GM18867 (cell line): ENCODE data around the gene EXOC6B.

ENCODE experiments used
- ATAC-seq: cut with Tn5 transposase; IDR thresholded peaks from one replicate; pipeline ENCODE4 v1.9.1; 2021; ENCODE audit warnings: mild to moderate bottlenecking, moderate library complexity; ENCODE audit not compliant: unreplicated experiment

EXOC6B gene

DNA sequence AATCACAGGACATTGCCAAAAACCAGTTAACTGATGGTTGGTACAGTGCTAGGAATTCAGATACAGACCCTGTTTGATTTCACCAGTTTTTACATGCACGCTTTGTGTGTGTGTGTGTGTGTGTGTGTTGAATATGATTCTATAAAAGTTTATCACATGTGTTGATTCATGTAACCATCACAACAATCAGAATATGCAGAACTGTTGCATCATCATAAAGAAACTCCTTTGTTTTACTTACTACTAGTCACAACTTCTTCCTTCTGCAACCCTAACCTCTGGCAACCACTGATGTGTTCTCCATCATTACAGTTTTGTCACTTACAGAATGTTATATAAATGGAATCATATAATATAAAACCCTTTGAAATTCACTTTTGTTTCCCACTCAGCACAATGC, 533.4 kb downstream of the EXOC6B start:
- ATAC-seq, result no peak

DNA sequence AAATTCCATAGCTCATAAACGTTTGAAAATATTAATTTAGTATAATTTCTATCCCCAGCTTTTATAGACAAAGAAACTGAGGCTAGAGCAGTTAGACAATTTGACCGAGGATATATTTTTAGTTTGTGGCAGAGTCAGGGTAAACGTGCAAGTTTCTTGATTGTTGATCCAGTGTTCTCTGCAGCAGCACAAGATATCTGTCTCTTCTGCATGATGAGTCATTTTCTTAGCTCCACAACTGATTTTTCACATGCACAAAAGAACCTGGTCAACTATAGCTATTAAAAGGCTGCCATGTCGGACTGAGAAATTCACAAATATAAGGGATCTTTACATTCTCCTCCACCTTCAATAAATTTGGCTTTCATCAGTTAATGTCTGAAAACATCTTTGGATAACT, 534.8 kb downstream of the EXOC6B start:
- no peak for ATAC-seq

DNA sequence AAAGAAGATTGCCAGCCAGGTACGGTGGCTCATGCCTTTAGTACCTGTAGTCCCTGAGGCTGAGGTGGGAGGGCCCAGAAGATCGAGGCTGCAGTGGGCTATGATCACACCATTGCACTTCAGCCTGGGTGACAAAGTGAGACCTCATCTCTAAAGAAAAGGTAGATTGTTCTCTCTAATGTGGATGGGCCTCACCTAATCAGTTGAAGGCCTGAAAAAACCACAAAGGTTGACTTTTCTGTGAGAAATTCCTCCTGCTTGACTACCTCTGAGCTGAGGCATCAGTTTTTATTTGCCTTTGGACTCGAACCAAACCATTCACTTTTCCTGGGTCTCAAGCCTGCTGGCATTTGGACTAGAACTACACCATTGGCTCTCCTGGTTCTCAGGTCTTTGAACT, 536.1 kb downstream of the EXOC6B start:
- no peak for ATAC-seq

DNA sequence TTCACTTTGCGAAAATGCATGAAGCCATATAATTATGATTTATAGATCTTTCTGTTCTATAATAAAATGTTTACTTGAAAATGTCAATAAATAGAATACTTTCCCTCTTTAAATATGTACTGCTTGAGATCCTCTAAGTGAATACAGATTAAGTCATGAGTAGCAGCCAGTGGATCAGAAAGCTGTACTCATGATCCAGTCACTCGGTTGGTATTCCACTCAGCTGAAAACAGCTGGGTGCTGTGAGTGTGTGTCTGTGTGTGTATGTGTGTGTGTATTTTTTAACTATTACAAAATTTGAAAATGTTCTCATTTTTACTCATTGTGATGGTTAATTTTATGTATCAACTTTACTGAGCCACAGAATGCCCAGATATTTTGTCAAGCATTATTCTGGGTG, 536.5 kb downstream of the EXOC6B start:
- no peak for ATAC-seq

DNA sequence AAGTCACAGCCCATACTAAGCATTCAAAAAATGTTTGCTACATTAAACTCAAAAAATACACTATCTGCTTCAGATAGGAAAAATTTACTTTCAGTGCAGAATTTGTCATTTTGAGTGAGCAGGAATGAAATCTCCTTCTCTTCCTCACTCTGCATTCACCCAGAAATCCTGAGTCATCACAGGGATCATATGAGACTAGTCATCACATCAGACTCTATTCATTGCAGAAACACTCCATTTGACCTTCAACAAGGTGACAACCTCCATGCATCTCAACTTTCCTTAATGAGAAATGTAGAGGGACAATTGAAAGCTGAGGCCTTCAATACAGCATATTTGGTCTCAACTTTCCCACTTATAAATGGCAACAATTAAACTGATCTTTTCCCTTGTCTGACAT, 547.8 kb downstream of the EXOC6B start:
- ATAC-seq, result no peak

DNA sequence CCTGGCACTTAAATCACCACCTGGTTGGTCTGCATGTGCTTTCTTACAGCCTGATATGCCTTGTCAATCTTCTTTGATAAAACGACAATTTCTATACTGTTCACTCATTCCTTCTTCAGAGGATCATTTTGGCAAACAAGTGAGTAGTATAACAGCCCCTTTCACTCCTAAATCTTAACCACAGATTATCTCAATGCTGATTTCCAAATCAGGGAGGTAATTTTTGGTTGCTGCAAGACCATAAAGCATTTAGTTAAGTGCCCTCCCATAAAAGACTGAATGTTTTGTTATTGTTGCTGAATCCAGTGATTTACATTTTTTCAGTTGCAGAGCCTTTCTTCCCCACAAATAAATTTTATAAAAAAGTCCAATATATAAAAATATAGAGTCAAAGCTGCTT, 549.0 kb downstream of the EXOC6B start:
- no peak for ATAC-seq

DNA sequence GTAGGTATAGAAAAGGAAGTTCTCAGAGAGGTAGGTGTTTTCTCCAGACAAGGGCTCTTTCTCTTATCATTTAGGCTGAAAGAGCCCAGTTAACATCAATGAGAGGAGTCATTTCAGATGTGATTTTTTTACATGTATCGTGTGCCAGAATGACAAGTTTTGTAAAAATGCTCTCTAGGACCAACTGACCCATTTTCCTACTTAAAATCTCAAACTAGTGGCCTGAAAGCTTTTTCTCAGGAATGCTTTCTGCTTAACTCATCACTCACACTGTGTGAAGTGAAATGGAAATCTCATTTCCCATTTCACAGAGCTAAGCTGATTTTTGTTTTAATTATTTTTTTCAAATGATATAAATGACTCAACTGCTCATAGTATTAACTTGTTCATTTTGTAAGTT, 549.5 kb downstream of the EXOC6B start:
- ATAC-seq, result no peak

DNA sequence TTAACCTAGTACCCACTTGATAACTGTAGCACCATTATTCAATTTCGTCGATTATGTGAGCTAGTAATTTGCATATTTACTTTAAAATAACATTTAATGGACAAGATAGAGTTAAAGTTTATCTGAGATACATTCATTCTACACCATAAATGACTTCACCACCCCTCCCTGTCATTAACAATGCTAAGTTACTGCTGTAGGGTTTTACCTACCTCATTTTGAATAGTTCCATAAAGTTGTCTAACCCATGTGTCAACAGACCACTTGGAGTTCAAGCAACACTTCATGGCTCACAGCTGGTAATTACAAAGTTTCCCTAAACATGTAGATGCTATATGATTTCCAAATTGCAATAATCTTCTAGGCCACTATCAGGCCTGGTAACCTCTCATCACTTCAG, 550.7 kb downstream of the EXOC6B start:
- ATAC-seq, result no peak

DNA sequence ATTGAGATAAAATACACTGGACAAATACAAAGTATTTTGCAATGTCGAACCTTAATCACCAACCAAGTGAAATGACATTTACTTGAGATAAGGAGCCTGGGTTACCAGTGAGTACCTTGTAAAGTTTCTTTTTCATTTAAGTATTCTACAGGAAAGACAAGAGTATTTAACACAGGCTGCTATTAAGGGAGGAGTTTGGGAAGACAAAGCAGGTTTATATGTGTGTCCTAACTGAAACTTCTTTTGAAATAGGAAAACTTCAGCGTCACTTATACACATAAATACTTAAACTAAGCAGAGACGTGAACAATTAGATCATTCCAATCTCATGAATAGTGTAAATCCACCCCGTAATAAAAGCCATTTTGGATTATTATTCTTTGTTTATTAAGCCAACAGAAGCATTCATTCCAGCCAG, 551.4 kb downstream of the EXOC6B start:
- ATAC-seq, result no peak

DNA sequence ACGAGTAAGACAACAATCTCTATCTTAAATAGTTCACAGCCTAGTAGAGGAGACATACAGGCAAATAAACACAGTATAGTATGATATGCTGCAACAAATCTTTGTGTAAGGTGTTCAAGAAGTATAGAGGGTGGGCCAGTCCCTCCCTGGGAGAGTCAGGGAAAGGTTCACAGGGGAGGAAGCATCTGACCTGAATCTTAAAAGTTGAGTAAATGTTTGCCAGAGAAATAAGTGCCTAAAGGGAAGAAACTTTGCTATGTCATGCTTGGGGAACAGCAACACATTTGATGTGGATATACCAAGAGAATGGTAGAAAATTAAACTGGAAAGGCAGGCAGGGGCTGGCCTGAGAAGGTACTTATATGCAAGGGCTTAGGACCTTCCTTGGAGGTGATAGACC, 552.4 kb downstream of the EXOC6B start:
- no peak for ATAC-seq

DNA sequence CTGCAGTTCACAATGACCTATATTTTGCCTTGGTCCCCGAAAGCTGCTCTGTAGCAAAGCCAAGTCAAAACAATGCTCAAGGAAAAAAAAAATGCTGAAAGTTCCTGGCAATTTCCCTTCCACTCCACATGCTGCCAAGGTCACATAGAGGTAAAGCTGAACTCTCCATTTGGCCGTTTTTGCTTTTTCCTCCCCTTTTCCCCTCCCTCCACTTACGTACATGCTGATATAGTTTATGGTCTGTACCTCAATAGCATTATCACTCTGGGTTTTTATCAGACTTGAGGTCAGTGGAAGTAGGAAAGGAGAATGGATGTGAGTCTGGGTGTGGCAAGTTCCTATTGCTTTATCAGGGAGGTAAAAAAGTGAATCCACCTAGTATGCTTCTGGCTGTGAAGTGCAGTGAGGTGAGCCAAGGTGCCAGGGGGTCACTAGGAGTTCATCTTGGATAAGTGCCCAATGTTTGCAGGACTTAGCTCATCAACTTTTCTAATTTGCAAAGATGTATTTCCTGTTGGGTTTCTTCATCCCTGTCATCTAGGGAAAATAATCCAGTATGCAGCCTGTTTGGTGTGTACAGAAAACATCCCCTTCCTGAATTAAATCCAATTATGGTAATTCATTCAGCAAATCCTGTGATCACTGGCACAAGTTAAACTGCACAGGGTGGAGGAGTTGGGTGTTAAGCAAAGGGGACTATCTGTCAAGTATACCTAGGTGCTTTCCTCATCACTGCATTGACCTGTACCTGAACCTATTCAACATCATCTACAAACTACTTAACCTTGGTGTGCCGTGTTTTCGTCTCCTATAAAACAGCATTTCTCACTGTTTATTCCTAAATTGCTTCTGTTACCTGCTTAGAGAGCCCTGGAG, 553.8 kb downstream of the EXOC6B start:
- no peak for ATAC-seq

DNA sequence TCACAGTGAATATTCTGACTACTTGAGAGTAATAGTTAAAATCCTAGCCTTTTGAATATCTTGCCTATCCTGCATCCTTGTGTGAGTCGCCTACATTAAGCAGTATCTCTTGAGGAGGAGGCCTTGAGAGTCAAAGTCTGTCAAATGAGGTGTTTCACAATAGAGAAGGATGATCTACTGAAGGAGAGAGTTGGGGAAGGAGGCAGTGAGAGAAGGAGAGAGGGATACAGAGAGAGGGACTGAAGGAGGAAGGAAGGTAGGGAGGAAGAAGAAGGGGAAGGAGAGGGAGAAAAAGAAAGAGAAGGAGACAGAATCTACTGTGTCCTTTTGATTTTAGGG, 554.6 kb downstream of the EXOC6B start:
- ATAC-seq, result no peak

DNA sequence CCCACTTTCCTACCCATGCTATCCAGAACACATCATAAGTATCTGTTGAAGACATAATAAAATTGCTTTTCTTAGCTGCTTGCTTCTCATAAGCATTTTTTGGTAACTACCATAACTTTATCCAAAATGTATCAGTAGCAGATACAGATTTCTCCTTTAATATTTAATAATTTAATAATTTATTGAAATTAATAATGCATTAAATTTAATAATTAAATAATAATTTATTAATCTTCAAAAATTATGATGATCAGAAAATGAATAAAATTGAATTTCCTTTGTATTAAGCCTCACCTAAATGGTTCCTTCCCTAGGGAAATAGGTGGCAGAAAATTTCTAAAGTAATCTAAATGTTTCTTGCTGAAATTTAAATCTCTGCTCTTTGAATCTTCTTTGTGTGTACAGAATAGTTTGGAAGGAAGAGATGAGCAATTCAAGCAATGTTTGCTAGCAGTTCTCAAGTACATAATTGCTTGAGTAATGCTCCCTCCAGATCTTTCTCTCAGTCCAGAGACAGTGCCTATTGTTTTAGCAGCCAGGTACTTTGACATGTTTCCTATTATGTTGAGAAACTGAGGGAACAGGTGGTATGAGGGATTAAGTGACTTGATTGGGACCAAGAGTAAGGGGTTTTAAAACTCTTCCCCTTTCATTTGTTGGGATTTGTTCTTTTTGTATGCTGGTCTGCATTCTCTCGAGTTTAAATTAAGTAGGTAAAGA, 555.1 kb downstream of the EXOC6B start:
- ATAC-seq, result no peak

DNA sequence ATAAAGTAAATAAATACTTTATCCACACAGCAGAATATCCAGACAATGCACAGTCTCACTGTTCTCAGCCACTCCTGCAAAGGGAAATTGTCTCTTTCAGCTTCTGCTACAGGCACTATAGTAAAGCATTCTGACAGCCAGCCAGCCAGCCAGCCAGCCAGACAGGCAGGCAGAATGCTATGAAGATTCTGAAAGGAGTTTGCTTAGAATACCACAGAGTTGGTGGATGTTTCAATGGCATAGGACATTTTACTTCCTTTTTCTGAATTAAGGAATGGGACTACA, 562.1 kb downstream of the EXOC6B start:
- ATAC-seq, result no peak

DNA sequence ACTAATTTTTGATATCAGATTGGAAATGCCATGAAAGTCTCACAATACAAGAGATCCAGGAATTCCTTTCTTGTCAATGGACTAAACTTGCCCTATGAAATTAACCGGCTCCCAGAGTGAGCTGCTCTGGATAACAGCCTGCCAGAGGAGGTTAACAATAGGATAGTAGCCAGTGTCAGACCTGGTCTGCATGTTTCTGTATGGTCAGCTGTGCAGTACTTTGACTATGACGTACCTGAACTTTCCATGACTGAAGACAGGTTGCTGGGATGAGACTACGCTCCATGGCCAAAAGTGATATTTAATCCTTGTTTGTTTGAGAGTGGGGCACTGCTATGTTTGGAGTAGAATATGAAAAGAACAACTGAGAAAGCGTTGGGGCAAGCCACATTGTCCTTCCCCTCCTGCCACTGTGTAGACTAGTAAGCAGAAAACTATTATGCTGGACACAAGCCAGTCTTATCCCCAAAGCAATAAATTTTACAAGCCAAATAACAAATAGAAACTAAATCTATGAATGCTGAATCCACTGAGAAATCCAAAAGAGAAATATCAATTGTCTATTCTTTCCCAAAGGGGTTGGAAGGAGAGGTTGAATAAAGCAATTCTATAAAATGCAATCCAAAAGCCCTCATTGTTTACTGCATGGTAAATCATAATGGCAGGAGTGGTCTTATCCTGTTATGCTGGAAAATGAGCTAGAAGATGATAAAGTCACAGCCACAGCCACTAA, 562.6 kb downstream of the EXOC6B start:
- no peak for ATAC-seq

DNA sequence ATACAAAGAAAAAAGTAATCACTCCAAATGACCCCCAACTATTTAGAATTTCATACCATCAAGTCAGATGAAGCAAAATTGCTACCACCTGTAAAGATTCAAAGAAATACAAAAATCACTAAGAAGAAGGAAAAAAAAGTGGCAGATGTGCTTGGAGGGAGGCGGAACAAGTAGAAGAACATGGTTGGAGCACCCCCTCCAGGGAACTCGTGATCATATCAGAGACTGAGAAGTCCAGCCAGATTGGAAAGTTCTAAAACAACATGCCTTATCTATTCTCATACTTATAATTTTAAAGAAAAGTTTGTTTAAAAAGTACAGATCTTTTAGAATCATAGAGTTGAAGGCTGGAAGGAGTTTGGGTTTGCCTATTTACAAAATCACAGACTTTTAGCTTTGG, 564.8 kb downstream of the EXOC6B start:
- no peak for ATAC-seq

DNA sequence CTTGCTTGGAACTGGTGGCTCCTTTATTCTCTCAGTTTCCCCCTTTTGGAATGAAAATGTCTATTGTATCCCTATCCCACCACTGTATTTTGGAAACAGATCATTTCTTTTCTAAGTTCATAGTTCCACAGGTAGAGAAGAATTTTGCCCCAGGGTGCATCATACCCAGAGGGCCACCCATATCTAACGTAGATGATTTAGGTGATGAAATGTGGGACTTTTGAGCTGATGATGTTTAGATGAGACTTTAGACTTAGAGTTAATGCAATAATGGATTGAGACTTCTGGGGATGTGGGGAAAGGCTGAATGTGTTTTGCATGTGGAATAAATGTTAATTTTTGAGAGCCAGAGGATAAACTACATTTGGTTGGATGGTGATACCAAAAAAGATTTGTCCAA, 570.3 kb downstream of the EXOC6B start:
- no peak for ATAC-seq

DNA sequence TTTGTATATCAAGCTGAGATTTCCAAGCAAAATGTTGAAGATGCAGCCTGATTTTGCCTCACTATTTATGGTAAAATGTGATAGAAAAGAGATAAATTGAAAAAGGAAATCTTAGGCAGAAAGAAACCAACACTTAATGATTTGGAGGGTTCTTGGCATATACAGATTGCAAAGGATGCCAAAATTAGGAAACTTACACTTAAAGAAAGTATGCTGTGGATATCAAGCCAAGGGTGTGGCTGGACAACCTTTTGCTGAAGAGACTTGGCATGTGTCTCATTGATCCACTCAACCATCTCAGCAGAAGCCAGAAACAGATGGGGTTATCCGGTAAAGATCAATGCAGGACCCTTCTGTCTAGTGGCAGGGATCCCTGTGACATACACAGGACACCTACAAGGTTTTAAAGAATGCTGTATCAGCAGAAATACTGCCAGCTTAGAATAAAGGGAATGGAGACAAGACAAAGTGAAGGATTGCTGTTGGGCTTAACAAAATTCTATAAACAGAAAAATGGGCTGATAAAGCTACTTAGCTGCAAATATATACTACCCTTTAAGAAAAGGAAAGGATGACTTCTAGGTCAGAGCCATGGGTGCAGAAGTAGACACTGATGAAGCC, 570.9 kb downstream of the EXOC6B start:
- no peak for ATAC-seq

DNA sequence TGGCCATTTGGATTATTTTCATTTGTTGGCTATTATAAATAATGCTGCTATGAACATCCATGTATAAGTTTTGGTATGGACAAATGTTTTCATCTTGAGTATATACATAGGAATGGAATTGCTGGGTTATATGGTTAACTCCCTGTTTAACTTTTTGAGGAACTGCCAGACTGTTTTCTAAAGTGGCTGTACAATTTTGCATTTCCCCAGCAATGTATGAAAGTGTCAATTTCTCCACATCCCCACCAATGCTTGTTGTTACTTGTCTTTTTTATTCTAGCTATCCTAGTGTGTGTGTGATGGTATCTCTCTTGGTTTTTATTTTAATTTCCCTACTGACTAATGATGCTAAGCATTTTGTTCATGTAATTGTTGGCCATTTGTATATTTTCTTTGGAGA, 587.5 kb downstream of the EXOC6B start:
- ATAC-seq, result no peak

DNA sequence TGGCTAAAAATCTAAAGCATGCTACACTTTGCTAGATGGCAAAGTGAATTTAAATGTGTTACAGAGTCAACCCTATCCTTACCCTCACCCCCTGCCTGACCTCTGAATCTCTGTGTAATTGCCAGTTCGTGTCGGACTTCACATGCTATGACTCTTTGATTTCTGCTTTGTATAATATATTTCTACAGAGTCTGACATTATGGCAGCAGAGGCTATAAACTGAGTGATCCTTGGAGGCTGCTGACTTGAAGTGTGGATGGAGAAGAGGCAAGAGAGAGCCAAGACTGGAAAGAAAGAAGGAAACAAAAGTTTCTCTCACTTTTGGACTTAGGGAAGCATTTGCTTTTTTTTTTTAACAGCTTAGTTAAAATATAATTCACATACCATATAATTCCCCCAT, 588.3 kb downstream of the EXOC6B start:
- no peak for ATAC-seq

DNA sequence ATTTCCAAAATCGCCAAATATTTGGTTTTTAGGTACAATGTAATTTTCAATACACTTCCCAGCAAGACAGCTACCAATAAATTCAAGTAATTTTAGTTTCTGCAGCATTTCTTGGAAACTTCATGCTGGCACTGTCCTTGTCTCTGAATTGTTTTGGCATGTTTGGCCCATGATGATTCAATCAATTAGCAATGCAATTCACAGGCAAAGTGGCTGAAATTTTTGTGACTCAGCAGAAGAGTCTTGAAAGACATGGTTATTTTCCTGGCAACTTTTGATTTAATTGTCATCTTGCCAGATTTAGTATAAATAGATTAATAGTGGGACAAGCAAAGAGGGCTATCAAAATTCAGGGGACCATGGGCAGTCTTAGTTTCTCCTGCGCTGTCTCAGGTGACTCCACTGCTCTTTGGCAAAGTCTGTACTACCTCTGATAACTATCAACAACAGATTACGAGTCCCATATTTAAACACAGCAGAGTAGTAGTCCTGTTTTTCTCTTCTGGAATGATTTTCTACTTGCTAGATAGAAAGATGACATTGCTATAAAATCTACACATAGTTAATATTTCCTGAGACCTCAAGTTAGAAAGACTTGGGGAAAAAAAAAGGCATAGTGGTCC, 589.3 kb downstream of the EXOC6B start:
- no peak for ATAC-seq
